Left ventricle myocardium superior (tissue), 1 donor: ENCODE data around the gene UBAC1. TPM values are rescaled to one million over a fixed set of nuclear protein-coding genes. Genes with fewer than 3 reads are reported as not detected.

Experiments used
- ATAC-seq: fragments of 200-7000 bp; cut with Tn5 transposase; one replicate; pipeline ENCODE4 v1.9.1; 2020; ENCODE audit warnings: mild to moderate bottlenecking, moderate library complexity
- DNase-seq: peaks from one replicate; pipeline ENCODE4 v3.0.0-alpha.2; 2020
- intact Hi-C: fragments of 100-400 bp; cut with micrococcal nuclease; formaldehyde crosslinking; loops from one replicate; pipeline ENCODE4 v1.11.0; 2022
- long read RNA-seq: library from polyadenylated mRNA; unstranded; transcript quantifications from one replicate; pipeline ENCODE4 v2.0.0, GENCODE V29; 2021
- total RNA-seq: library from RNA; stranded (reverse); fragmentation: NEBNext Ultra II Directional; extraction: Animal tissue kit (Norgen Biotek cat#: 25700); gene quantifications from one replicate; pipeline ENCODE4 v1.2.1, GENCODE V29; 2021
- donor health status: DM: no; HTN: yes; CAD: no; lungs with severe emphysema.

Gene UBAC1
- 116 TPM for total RNA-seq
- long read RNA-seq, transcript UBAC1-201 (10 exons, 1,867 nt): major isoform, 351 of 427 reads
- long read RNA-seq, partial matches to known transcripts: 50 of 427 reads
- long read RNA-seq, other reads (novel, unspliced or antisense): 23 of 427 reads

- ATAC-seq (peak; percentile 87), DNase-seq (peak; percentile 99)
- intact Hi-C loops: no loop called here
Measured at GRCh38 chr9:135961277-135961715, at the start of gene UBAC1. UBAC1 (minus strand) TSS chr9:135961373; CDS start chr9:135961162, 211 bp downstream.

- peak; percentile 37 for DNase-seq
- intact Hi-C loops: no loop called here
- peak; percentile 2 for ATAC-seq
Measured at GRCh38 chr9:136010615-136011361, 49.6 kb upstream of the UBAC1 start.

- intact Hi-C loops: no loop called here
- DNase-seq: peak; percentile 24
- no peak for ATAC-seq
Measured at GRCh38 chr9:136010176-136010575, 49.0 kb upstream of the UBAC1 start.

GRCh38 chr9:136009516-136009915 lies 48.3 kb upstream of the UBAC1 start:
- ATAC-seq: no peak

GRCh38 chr9:136008693-136008997 lies 47.5 kb upstream of the UBAC1 start:
- intact Hi-C loops: no loop called here
- ATAC-seq: no peak
- no peak for DNase-seq

More at GRCh38 chr9:136009516-136009915, 48.3 kb upstream of the UBAC1 start:
- intact Hi-C loops: no loop called here
- peak; percentile 33 for DNase-seq

GRCh38 chr9:136007934-136008692 lies 46.9 kb upstream of the UBAC1 start:
- intact Hi-C loops: no loop called here
- ATAC-seq: no peak
- no peak for DNase-seq

- DNase-seq: no peak
- intact Hi-C loops: no loop called here
- ATAC-seq: no peak
Measured at GRCh38 chr9:136007276-136007933, 46.2 kb upstream of the UBAC1 start.

GRCh38 chr9:136006169-136006568 lies 45.0 kb upstream of the UBAC1 start:
- no peak for ATAC-seq
- no peak for DNase-seq
- intact Hi-C loops: no loop called here

- DNase-seq: no peak
- intact Hi-C loops: no loop called here
Measured at GRCh38 chr9:136004712-136005111, 43.5 kb upstream of the UBAC1 start.

GRCh38 chr9:136004219-136004618 lies 43.0 kb upstream of the UBAC1 start:
- no peak for ATAC-seq
- no peak for DNase-seq

More at GRCh38 chr9:136004712-136005111, 43.5 kb upstream of the UBAC1 start:
- no peak for ATAC-seq

GRCh38 chr9:136003411-136004218 lies 42.4 kb upstream of the UBAC1 start:
- DNase-seq (no peak), ATAC-seq (peak; percentile 37)
- intact Hi-C loops: no loop called here

More at GRCh38 chr9:136004219-136004618, 43.0 kb upstream of the UBAC1 start:
- intact Hi-C loops: no loop called here

GRCh38 chr9:136002881-136003280 lies 41.7 kb upstream of the UBAC1 start:
- DNase-seq: peak; percentile 58
- intact Hi-C loops: no loop called here
- ATAC-seq: peak; percentile 69

- DNase-seq (no peak), ATAC-seq (no peak)
- intact Hi-C loops: no loop called here
Measured at GRCh38 chr9:136002215-136002614, 41.0 kb upstream of the UBAC1 start.

GRCh38 chr9:136001231-136001630 lies 40.1 kb upstream of the UBAC1 start:
- intact Hi-C loops: no loop called here
- DNase-seq (no peak), ATAC-seq (no peak)

GRCh38 chr9:135998410-135999071 lies 37.4 kb upstream of the UBAC1 start:
- DNase-seq: no peak
- intact Hi-C loops: no loop called here
- no peak for ATAC-seq

GRCh38 chr9:135998016-135998380 lies 36.8 kb upstream of the UBAC1 start:
- ATAC-seq (no peak), DNase-seq (no peak)
- intact Hi-C loops: no loop called here

- DNase-seq (no peak), ATAC-seq (no peak)
- intact Hi-C loops: no loop called here
Measured at GRCh38 chr9:135997090-135998015, 36.2 kb upstream of the UBAC1 start.

GRCh38 chr9:135995816-135996215 lies 34.6 kb upstream of the UBAC1 start:
- intact Hi-C loops: no loop called here
- DNase-seq: no peak
- no peak for ATAC-seq
